K562 (cell line): ENCODE data around the gene KHSRP. TPM values are rescaled to one million over a fixed set of nuclear protein-coding genes. Genes with fewer than 3 reads are reported as not detected.

Source experiments
- ASH1L ChIP-seq: fragments of 450-650 bp; IDR thresholded peaks from 2 replicates; pipeline ENCODE4 v1.6.1; 2018; ENCODE audit warnings: borderline replicate concordance, mild to moderate bottlenecking, low read depth; ENCODE audit not compliant: partially characterized antibody
- CBX5 ChIP-seq: IDR thresholded peaks from 2 replicates; pipeline ENCODE4 v1.6.1; 2014; ENCODE audit warnings: low read depth, borderline replicate concordance
- FOSL1 ChIP-seq: fragments of 200-800 bp; sonication (Bioruptor generic); conservative IDR thresholded peaks from 2 replicates; pipeline ENCODE4 v1.6.1; 2016; ENCODE audit warnings: missing genetic modification characterization, missing compliant biosample characterization
- KAT8 ChIP-seq: fragments of 450-650 bp; IDR thresholded peaks from 2 replicates; pipeline ENCODE4 v1.6.1; 2016; ENCODE audit warnings: low read depth, mild to moderate bottlenecking
- RFX1 ChIP-seq: fragments of 450-650 bp; IDR thresholded peaks from 2 replicates; pipeline ENCODE4 v1.6.1; 2016; ENCODE audit warnings: mild to moderate bottlenecking, moderate library complexity
- TAL1 ChIP-seq: fragments of 450-650 bp; IDR thresholded peaks from 2 replicates; pipeline ENCODE4 v1.6.1; 2016; ENCODE audit warnings: mild to moderate bottlenecking
- TARDBP ChIP-seq: fragments of 450-650 bp; IDR thresholded peaks from 2 replicates; pipeline ENCODE4 v1.6.1; 2016
- YY1 ChIP-seq, 3 experiments: IDR thresholded peaks; 2 replicates each; pipeline ENCODE4 v1.6.1; 2011; ENCODE audit warnings: low read length in 2 of 3, mild to moderate bottlenecking in 2 of 3, moderate library complexity in 2 of 3, borderline replicate concordance in 1 of 3, control low read depth in 1 of 3, low read depth in 1 of 3; ENCODE audit not compliant: insufficient read depth in 3 of 3, insufficient replicate concordance in 2 of 3, control insufficient read depth in 1 of 3, insufficient read length in 1 of 3; ENCODE audit errors: extremely low read depth in 1 of 3
- polyA plus RNA-seq, 8 experiments: library from polyadenylated mRNA; depleted of rRNA in 4 of 8; stranded (reverse) in 5 of 8; unstranded in 3 of 8; fragments of >200 nt; fragmentation: Nextera tagmentation in 2 of 8; fragmentation: Illumina TruSeq in 1 of 8; extraction: Ambion mirVana in 2 of 8; extraction: Trizol in 1 of 8; gene quantifications; 2 replicates each; pipeline versions ENCODE4 v1.2.1 to v1.2.3, GENCODE V29; 2011 to 2014; ENCODE audit warnings: inconsistent platforms in 1 of 8, missing spikeins in 1 of 8
- total RNA-seq, 7 experiments: library from RNA; depleted of rRNA in 6 of 7; stranded (reverse); fragments of >200 nt in 6 of 7; fragmentation: Illumina TruSeq in 2 of 7; extraction: Trizol in 2 of 7; gene quantifications; 2 replicates each; pipeline versions ENCODE4 v1.2.1 to v1.2.3, GENCODE V29; 2011 to 2021; ENCODE audit warnings: low replicate concordance in 1 of 7
- TF ChIP-seq, protein P1 (sequence below), 2 experiments: fragments of 450-650 bp; conservative IDR thresholded peaks; 2 replicates each; pipeline ENCODE4 v1.6.1; 2017; ENCODE audit warnings: mild to moderate bottlenecking in 2 of 2, moderate library complexity in 2 of 2
- TF ChIP-seq, protein P2 (sequence below): conservative IDR thresholded peaks from 2 replicates; pipeline ENCODE4 v1.6.1; 2011; ENCODE audit warnings: low read depth, mild to moderate bottlenecking, low read length; ENCODE audit not compliant: control insufficient read depth
- TF ChIP-seq, protein P3 (sequence below): sonication (generic); formaldehyde crosslinking; IDR thresholded peaks from 2 replicates; pipeline ENCODE4 v1.8.0; 2022; ENCODE audit warnings: missing genetic modification reagents, mild to moderate bottlenecking, borderline replicate concordance
- TF ChIP-seq, protein P4 (sequence below), 2 experiments: fragments of 450-650 bp; IDR thresholded peaks; 2 replicates each; pipeline ENCODE4 v1.6.1; 2016; ENCODE audit warnings: mild to moderate bottlenecking in 2 of 2, borderline replicate concordance in 1 of 2, low read depth in 1 of 2, moderate library complexity in 1 of 2

The KHSRP gene
- total and polyA plus RNA-seq, 9 of the 15 experiments (the other 6 are each of a cell fraction or from before 2014, with no cell fraction given), result 4.2 to 564 (median 139) TPM

DNA sequence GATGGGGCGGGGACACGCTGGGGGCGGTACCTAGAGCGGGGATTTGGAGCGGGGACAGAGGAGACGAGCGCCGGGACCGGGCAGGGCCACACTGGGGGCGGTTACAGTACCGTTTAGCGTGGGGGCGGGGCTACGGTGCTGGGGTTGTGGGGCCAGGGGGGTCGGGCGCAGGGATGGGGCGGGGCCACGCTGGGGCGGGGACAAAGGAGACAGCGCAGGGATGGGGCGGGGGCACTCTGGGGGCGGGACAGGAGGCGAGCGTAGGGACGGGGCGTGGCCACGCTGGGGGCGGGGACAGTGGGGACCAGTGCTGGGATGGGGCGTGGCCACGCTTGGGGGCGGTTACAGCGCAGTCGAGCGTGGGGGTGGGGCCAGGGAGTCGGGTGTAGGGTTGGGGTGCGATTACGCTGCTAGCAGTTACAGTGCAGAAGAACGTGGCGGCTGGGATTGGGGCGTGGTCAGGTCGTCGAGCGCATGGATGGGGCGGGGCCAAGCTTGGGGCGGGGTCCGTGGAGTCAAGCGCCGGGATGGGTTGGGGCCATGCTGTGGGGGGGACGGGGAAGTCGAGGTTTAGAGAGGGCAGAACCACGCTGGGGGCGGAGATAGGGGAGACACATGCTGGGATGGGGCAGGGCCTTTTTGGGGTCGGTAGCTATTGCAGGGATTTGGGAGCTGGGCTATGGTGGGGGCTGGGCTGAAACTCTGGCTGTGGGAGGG, 51.4 kb downstream of the KHSRP start (continued):
- TF ChIP-seq, protein P1, sequence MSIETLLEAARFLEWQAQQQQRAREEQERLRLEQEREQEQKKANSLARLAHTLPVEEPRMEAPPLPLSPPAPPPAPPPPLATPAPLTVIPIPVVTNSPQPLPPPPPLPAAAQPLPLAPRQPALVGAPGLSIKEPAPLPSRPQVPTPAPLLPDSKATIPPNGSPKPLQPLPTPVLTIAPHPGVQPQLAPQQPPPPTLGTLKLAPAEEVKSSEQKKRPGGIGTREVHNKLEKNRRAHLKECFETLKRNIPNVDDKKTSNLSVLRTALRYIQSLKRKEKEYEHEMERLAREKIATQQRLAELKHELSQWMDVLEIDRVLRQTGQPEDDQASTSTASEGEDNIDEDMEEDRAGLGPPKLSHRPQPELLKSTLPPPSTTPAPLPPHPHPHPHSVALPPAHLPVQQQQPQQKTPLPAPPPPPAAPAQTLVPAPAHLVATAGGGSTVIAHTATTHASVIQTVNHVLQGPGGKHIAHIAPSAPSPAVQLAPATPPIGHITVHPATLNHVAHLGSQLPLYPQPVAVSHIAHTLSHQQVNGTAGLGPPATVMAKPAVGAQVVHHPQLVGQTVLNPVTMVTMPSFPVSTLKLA (conservative IDR thresholded peaks at IDR 0.05), result peak; percentile 61 to 74
- no peak for TF ChIP-seq RFX1
- TF ChIP-seq, protein P2, sequence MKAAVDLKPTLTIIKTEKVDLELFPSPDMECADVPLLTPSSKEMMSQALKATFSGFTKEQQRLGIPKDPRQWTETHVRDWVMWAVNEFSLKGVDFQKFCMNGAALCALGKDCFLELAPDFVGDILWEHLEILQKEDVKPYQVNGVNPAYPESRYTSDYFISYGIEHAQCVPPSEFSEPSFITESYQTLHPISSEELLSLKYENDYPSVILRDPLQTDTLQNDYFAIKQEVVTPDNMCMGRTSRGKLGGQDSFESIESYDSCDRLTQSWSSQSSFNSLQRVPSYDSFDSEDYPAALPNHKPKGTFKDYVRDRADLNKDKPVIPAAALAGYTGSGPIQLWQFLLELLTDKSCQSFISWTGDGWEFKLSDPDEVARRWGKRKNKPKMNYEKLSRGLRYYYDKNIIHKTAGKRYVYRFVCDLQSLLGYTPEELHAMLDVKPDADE, result no peak
- TF ChIP-seq ASH1L, result no peak
- TF ChIP-seq YY1 (IDR thresholded peaks at IDR 0.05; ENCODE audit: borderline replicate concordance in 1 of 3, control insufficient read depth in 1 of 3, extremely low read depth in 1 of 3, insufficient read depth in 3 of 3, insufficient read length in 1 of 3, insufficient replicate concordance in 2 of 3, low read depth in 1 of 3, low read length in 2 of 3), result no peak
- no peak for TF ChIP-seq TAL1
- TF ChIP-seq CBX5, result no peak
- TF ChIP-seq, protein P3, sequence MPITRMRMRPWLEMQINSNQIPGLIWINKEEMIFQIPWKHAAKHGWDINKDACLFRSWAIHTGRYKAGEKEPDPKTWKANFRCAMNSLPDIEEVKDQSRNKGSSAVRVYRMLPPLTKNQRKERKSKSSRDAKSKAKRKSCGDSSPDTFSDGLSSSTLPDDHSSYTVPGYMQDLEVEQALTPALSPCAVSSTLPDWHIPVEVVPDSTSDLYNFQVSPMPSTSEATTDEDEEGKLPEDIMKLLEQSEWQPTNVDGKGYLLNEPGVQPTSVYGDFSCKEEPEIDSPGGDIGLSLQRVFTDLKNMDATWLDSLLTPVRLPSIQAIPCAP (CRISPR knock-in tag), result no peak
- TF ChIP-seq FOSL1, result no peak
- TF ChIP-seq KAT8, result no peak
- TF ChIP-seq TARDBP, result no peak
- TF ChIP-seq, protein P4, sequence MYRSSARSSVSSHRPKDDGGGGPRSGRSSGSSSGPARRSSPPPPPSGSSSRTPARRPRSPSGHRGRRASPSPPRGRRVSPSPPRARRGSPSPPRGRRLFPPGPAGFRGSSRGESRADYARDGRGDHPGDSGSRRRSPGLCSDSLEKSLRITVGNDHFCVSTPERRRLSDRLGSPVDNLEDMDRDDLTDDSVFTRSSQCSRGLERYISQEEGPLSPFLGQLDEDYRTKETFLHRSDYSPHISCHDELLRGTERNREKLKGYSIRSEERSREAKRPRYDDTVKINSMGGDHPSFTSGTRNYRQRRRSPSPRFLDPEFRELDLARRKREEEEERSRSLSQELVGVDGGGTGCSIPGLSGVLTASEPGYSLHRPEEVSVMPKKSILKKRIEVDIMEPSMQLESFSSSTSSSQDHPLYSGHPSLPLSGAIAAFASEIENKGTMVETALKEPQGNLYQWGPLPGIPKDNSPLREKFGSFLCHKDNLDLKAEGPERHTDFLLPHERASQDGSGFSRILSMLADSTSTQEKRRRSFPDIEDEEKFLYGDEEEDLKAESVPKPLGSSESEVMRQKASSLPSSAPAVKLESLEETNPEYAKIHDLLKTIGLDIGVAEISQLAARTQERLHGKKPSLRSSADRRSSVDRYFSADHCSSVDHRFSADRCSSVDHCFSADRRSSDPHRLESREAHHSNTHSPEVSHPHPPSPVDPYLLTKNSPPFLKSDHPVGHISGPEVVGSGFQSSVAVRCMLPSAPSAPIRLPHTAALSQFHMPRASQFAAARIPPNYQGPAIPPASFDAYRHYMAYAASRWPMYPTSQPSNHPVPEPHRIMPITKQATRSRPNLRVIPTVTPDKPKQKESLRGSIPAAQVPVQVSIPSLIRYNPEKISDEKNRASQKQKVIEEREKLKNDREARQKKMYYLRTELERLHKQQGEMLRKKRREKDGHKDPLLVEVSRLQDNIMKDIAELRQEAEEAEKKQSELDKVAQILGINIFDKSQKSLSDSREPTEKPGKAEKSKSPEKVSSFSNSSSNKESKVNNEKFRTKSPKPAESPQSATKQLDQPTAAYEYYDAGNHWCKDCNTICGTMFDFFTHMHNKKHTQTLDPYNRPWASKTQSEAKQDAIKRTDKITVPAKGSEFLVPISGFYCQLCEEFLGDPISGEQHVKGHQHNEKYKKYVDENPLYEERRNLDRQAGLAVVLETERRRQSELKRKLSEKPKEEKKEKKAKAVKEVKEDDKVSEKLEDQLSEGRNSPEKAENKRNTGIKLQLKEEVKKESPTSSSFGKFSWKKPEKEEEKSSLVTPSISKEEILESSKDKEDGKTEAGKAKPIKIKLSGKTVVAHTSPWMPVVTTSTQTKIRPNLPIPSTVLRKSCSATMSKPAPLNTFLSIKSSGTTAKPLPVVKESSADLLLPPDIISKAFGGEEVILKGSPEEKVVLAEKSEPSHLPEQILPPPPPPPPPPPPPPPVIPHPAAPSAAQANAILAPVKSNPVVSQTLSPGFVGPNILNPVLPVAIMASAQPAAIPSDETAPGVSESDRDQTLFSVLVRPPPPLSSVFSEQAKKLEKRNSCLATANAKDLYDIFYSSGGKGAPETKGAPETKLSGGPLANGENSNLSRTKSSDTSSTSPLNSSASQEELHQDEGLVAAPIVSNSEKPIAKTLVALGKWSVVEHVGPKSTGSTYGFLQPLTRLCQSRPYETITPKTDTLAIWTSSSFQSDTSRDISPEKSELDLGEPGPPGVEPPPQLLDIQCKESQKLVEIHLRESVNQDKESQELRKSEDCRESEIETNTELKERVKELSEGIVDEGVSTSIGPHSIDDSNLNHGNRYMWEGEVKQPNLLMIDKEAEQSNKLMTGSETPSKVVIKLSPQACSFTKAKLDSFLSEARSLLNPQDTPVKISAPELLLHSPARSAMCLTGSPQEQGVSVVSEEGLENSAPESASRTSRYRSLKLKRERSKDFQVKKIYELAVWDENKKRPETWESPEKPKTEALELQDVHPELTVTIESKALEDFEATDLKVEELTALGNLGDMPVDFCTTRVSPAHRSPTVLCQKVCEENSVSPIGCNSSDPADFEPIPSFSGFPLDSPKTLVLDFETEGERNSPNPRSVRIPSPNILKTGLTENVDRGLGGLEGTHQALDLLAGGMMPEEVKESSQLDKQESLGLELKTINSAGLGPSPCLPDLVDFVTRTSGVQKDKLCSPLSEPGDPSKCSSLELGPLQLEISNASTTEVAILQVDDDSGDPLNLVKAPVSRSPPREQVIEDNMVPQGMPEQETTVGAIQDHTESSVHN (IDR thresholded peaks at IDR 0.05; ENCODE audit: borderline replicate concordance in 1 of 2, low read depth in 1 of 2), result no peak
